ENCODE measurements around the gene KAT2A. TPM values are rescaled to one million over a fixed set of nuclear protein-coding genes. Genes with fewer than 3 reads are reported as not detected.
"Not testable (repeated sequence)": the region's sequence is repeated elsewhere in the genome, so short reads cannot be mapped to it uniquely, and the experiment has no call there.

KAT2A gene
- polyA plus RNA-seq (ENCODE audit: insufficient read length in 4 of 4): 10 to 100 TPM; 42.1 to 88.4 (median 57.0) TPM

GRCh38 chr17:42120770-42121769, at the start of gene KAT2A:
KAT2A (minus strand) TSS chr17:42121367; CDS start chr17:42121304, 63 bp downstream.
- no peak for DNase-seq (ENCODE audit: low read depth in 4 of 4, low spot score in 3 of 4)

- DNase-seq (ENCODE audit: low read depth in 4 of 4, low spot score in 3 of 4): no peak
Observed at GRCh38 chr17:42169351-42169750, 48.2 kb upstream of the KAT2A start.

GRCh38 chr17:42167807-42168206, 46.6 kb upstream of the KAT2A start:
- no peak for DNase-seq (ENCODE audit: low read depth in 4 of 4, low spot score in 3 of 4)

GRCh38 chr17:42166196-42166763, 45.1 kb upstream of the KAT2A start:
- DNase-seq (ENCODE audit: low read depth in 4 of 4, low spot score in 3 of 4): no peak

DNA sequence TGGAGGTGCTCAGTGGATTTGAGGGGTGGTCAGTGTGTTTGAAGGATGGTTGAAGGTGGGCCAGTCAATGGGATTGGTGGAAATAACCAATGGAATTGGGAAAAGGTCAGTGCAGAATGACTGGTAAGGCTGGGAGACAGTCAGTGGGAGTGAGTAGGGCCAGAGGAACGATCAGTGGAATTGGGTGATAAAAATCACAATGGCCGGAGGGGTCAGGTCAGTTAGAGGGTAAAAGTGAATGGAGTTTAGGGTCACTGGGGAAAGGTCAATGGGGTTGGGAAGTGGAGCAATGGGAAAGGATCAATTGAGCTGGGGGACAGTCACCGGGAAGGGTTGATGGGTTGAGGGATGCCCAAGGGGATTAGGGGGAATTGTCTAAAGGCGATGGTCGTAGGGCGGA, 44.6 kb upstream of the KAT2A start:
- no peak for DNase-seq (ENCODE audit: low read depth in 4 of 4, low spot score in 3 of 4)

GRCh38 chr17:42163696-42164407, 42.7 kb upstream of the KAT2A start:
- DNase-seq (ENCODE audit: low read depth in 4 of 4, low spot score in 3 of 4): no peak

DNA sequence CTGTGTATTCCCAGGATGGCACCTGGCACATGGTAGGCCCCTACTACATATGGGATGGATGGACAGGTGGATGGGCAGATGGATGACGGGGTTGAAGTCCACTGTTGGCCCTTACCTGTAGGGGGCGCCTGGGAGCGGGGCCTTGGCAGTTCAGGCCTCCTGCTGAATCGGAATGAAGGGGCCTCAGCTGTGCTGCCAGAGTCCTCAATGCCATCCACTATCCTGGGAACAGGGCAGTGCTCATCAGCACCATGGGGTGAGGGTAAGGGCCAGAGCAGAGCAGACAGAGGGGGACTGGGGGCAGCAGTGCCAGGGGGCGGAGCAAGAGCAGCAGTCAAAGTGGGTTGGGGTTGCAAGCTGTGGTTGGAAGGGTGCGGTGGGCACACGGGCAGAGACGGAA, 41.9 kb upstream of the KAT2A start:
- no peak for DNase-seq (ENCODE audit: low read depth in 4 of 4, low spot score in 3 of 4)

GRCh38 chr17:42160531-42160910, 39.4 kb upstream of the KAT2A start:
- DNase-seq (ENCODE audit: low read depth in 4 of 4, low spot score in 3 of 4): no peak

- no peak for DNase-seq (ENCODE audit: low read depth in 4 of 4, low spot score in 3 of 4)
Observed at GRCh38 chr17:42159796-42160530, 38.8 kb upstream of the KAT2A start.

- DNase-seq (ENCODE audit: low read depth in 4 of 4, low spot score in 3 of 4): no peak
Observed at GRCh38 chr17:42155614-42156045, 34.5 kb upstream of the KAT2A start.

DNA sequence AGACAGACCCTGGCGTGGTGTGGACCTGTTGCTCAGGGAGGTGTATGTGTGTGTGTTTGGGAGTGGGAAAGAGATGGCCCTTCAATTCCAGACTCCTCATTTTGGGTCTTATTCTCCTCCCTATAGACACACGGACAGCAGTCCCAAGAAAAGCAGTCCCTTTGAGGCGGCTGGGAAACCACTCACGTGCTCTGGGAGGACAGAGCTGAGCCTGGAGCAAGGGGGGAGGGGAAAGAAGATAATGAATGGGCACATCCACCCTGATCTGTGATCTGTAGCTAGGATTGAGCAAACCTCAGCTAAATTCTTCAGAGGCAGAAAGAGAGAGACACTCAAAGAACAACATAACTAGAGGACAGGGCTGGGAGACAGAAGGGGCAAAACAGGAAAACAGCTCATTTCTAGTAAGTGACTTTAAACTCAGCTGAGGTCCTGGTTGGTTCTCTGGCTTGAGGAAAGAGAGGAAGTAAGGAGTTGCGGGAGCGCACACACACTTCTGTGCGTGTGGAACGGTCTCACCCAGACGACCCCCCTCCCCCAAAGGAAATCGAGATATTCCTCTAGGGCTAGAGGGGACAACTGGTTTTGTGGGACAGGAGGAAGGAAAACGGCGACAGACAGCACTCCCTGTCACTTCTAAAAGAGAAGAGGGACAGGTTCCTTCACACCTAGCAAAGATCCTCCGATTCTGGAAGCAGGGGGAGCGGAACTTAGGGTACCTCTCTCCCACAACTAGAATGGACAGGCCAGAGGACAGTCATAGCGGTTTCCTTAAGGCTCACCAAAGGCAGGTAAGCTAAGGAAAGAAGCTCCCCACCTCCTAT, 33.0 kb upstream of the KAT2A start:
- no peak for DNase-seq (ENCODE audit: low read depth in 4 of 4, low spot score in 3 of 4)

DNA sequence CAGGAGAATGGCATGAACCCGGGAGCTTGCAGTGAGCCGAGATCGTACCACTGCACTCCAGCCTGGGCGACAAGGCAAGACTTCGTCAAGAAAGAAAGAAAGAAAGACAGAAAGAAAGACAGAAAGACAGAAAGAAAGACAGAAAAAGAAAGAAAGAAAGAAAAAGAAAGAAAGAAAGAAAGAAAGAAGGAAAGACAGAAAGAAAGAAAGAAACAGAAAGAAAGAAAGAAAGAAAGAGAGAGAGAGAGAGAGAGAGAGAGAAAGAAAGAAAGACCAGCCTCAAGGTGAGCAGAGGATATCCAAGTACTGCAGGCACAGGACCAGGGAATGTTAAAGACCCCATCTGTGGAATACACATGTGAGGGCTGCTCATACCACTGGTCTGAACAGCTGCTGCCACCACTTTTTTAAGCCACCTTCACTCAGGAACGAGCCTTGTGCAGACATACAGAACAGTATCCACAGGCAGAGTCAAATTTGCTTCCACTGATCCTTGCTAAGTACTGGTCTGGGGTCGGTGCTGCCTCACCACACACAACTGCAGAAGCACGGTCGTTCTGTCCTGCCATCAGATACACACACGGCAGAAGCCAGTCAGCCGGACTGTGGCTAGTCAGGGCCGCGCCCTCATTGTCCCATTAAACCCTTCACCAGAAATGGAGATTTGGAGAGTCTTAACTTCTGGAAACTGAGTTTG, 25.9 kb upstream of the KAT2A start:
- no peak for DNase-seq (ENCODE audit: low read depth in 4 of 4, low spot score in 3 of 4)

GRCh38 chr17:42143138-42143537, 22.0 kb upstream of the KAT2A start:
- not testable (repeated sequence) for DNase-seq (ENCODE audit: low read depth in 4 of 4, low spot score in 3 of 4)

DNA sequence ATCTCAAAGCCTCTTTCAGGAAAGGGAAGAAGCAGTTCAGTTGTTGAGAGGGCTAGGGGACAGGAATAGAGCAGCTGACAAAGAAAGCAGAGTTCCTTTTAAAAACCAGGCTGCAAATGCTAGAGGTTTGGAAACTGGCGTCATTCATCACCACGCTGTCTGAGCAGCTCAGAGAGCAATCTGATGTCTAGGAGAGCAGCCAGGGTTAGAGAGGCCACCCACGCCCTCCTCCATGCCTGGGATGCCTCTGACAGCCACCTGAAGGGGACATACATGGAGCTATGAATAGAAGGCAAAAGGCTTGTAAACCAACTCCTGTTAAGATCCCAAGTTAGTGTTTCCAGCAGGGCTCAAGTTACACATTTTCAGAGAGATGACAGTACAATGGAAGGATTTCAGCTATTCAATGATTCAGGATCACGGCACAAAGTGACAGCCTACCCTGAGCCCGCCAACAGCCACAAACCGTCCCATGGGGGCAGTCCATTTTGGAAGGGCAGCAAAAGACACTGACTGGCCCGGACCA, 21.3 kb upstream of the KAT2A start:
- DNase-seq (ENCODE audit: low read depth in 4 of 4, low spot score in 3 of 4): no peak

DNA sequence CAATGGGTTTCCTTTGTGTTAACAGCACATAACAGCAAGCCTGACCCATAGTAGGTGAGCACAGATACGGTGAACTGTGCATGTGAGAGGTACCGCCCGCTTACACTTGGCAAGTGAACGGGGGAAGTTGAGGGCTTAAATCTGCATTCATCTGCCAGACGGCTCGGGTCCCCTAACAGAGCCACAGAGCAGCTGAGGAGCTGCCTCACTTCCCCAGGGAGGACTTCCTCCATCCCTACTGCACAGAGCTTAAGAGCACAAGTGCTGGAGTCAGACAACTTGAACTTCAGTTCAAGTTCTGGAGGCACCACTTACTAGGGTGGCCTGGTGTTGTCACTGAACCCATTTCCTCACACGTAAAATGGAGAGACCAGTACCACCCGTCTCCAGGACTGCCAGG, 20.2 kb upstream of the KAT2A start:
- no peak for DNase-seq (ENCODE audit: low read depth in 4 of 4, low spot score in 3 of 4)

DNA sequence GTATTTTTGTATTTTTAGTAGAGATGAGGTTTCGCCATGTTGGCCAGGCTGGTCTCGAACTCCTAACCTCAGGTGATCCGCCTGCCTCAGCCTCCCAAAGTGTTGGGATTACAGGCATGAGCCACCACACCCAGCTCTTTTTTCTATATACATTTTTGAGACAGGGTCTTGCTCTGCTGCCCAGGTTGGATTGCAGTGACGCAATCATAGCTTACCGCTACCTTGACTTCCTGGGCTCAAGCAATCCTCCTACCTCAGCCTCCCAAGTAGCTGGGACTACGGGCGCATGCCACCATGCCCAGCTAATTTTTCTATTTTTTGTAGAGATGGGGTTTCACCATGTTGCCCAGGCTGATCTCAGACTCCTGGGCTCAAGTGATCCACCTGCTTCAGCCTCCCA, 19.5 kb upstream of the KAT2A start:
- not testable (repeated sequence) for DNase-seq (ENCODE audit: low read depth in 4 of 4, low spot score in 3 of 4)

- no peak for DNase-seq (ENCODE audit: low read depth in 4 of 4, low spot score in 3 of 4)
Observed at GRCh38 chr17:42138749-42139492, 17.8 kb upstream of the KAT2A start.

DNA sequence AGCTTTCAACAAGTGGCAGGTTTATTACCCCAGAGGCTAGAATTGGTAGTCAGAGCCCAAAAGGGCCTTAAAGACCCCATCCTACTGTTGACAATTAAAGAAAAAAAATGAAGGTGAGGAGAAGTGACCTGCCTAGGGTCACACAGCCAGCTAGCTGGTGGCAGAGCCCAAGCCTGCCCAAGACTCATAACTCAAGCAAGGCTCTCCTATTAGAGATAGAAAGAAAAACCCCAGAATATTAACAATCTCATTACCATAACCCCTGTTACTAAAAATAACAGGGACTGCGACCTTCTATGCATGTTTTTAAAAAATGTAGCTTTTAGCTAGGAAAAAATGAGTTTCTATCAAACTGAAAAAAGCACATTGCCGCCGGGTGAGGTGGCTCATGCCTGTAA, 15.5 kb upstream of the KAT2A start:
- DNase-seq (ENCODE audit: low read depth in 4 of 4, low spot score in 3 of 4): no peak

Data from left renal pelvis (tissue), 4 donors.